Sigmoid colon (tissue), 7 donors: ENCODE measurements around the gene ZNF408. TPM values are rescaled to one million over a fixed set of nuclear protein-coding genes. Genes with fewer than 3 reads are reported as not detected.

Experiments used
- DNase-seq: peaks from one replicate; pipeline ENCODE4 v3.0.0-alpha.2; 2019
- H3K27ac ChIP-seq, 4 donors: fragments of 200-600 bp; sonication (generic); one replicate each; pipeline ENCODE4 v1.5.1; 2016 to 2019; ENCODE audit warnings: mild to moderate bottlenecking in 1 of 4
- H3K27me3 ChIP-seq, 3 donors: fragments of 200-600 bp; sonication (generic); one replicate each; pipeline ENCODE4 v1.5.1; 2019; ENCODE audit warnings: mild to moderate bottlenecking in 1 of 3
- H3K36me3 ChIP-seq, 4 donors: fragments of 200-600 bp; sonication (generic); one replicate each; pipeline ENCODE4 v1.5.1; 2016 to 2019
- H3K4me1 ChIP-seq, 4 donors: fragments of 200-600 bp; sonication (generic); one replicate each; pipeline ENCODE4 v1.5.1; 2017 to 2019
- H3K4me3 ChIP-seq, 4 donors: fragments of 200-600 bp; sonication (generic); one replicate each; pipeline ENCODE4 v1.5.1; 2017 to 2019; ENCODE audit warnings: mild to moderate bottlenecking in 2 of 4, moderate library complexity in 1 of 4
- H3K9me3 ChIP-seq, 4 donors: fragments of 200-600 bp in 3 of 4; sonication (generic) in 3 of 4; one replicate each; pipeline versions ENCODE4 v1.5.1 to v1.6.1; 2013 to 2019
- EP300 ChIP-seq, 4 donors: sonication (generic); formaldehyde crosslinking; IDR thresholded peaks; one replicate each; pipeline ENCODE4 v1.6.1; 2017; ENCODE audit warnings: antibody characterized with exemption in 4 of 4
- POLR2A ChIP-seq, 2 donors: fragments of 450-650 bp; IDR thresholded peaks; one replicate each; pipeline ENCODE4 v1.6.1; 2016; ENCODE audit warnings: antibody characterized with exemption in 2 of 2, mild to moderate bottlenecking in 2 of 2, moderate library complexity in 2 of 2
- POLR2AphosphoS5 ChIP-seq, 4 donors: sonication (generic); formaldehyde crosslinking; IDR thresholded peaks; one replicate each; pipeline ENCODE4 v1.6.1; 2017; ENCODE audit warnings: antibody characterized with exemption in 4 of 4
- WGBS, 2 donors: extraction: QIAGEN DNeasy Blood & Tissue Kit; methylation state at CpG; one replicate each; pipeline ENCODE4 v1.1.7; 2013; 5-methylcytosine and 5-hydroxymethylcytosine counted together
- intact Hi-C: fragments of 100-400 bp; cut with DNase I; formaldehyde crosslinking; loops from one replicate; pipeline ENCODE4 v1.15.1; 2023
- polyA plus RNA-seq, 3 donors: library from polyadenylated mRNA; stranded (reverse); fragments of 200-250 nt; gene quantifications; one replicate each; pipeline ENCODE4 v1.2.3, GENCODE V29; 2013
- total RNA-seq, 4 donors: library from RNA; depleted of rRNA; stranded (reverse); fragments of >200 nt; gene quantifications; one replicate each; pipeline ENCODE4 v1.1.0, GENCODE V29; 2016
- TF ChIP-seq, protein P1 (sequence below), 4 experiments: fragments of 450-650 bp in 3 of 4; fragments of 200-600 bp in 1 of 4; IDR thresholded peaks; one replicate each; pipeline ENCODE4 v1.5.1; 2016 to 2019; ENCODE audit warnings: antibody characterized with exemption in 4 of 4, mild to moderate bottlenecking in 3 of 4, moderate library complexity in 2 of 4
- donor health status: healthy with polysubstance abuse.
- donor health status: Bipolar disorder and iron deficiency.
- donor health status: healthy.

Gene ZNF408
- total and polyA plus RNA-seq, 7 donors: 4.3 to 12.8 (median 8.4) TPM

DNA sequence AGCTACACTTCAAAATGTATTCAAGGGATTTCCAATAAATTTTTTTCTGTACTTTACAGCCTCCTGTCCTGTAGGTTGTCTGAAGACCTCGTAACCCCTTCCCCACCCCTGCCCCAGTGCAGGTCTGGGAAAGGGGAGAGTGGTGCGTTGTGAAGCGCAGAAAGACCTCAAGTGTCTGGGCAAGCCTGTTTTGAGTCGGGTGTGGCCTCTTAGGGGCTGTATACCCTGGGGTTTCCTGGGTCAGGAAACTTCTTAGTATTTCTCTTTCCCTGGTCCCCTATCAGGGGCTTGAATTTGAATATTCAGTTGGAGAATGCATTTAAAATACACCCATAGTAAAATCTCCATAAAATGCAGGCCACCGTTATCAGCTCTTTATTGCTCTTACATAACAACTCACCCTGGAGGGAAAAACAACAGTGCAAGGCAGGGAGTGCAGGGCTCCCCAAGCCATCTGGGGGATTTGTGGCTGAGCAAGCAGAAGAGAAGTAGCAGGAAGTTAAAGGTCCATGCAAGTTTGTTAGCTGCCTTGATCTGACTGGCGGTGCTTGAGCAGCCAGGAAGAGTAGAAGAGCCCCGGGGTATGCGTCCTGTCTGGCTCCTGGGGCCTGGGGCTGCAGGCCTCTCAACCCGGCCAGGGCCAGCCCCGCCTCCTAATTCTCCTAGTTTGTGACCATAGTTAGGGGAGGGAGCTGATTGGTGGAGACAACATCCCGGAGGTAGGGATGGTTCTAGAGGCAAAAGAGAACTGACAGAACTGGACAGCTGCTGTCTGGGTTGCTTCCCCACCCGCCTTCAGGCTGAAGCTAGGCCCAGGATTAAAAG, 26.2 kb upstream of the ZNF408 start:
- peaks cover 0 to 30% (median 26%) of the 10 kb centered on the region in 4 donors for H3K4me1 ChIP-seq
- H3K4me3 ChIP-seq: no peak overlapping the region
- WGBS, 2 donors: 10 to 34% methylated on average over 12 of the region's 12 CpGs
- peak; percentile 40 for DNase-seq
- intact Hi-C loops: no loop called here
- peak overlapping the region; percentile 69 to 80 (median 74) for H3K27ac ChIP-seq
- no peak for TF ChIP-seq EP300 (IDR thresholded peaks at IDR 0.05)
- TF ChIP-seq POLR2A (IDR thresholded peaks at IDR 0.05): no peak
- TF ChIP-seq, protein P1, sequence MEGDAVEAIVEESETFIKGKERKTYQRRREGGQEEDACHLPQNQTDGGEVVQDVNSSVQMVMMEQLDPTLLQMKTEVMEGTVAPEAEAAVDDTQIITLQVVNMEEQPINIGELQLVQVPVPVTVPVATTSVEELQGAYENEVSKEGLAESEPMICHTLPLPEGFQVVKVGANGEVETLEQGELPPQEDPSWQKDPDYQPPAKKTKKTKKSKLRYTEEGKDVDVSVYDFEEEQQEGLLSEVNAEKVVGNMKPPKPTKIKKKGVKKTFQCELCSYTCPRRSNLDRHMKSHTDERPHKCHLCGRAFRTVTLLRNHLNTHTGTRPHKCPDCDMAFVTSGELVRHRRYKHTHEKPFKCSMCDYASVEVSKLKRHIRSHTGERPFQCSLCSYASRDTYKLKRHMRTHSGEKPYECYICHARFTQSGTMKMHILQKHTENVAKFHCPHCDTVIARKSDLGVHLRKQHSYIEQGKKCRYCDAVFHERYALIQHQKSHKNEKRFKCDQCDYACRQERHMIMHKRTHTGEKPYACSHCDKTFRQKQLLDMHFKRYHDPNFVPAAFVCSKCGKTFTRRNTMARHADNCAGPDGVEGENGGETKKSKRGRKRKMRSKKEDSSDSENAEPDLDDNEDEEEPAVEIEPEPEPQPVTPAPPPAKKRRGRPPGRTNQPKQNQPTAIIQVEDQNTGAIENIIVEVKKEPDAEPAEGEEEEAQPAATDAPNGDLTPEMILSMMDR (IDR thresholded peaks at IDR 0.05): no peak
- TF ChIP-seq POLR2AphosphoS5 (IDR thresholded peaks at IDR 0.05): no peak
- H3K9me3 ChIP-seq: no peaks in the 10 kb centered on the region
- H3K27me3 ChIP-seq: no peaks in the 10 kb centered on the region
- H3K36me3 ChIP-seq: peaks cover 31 to 75% (median 45%) of the 10 kb centered on the region in 4 donors

DNA sequence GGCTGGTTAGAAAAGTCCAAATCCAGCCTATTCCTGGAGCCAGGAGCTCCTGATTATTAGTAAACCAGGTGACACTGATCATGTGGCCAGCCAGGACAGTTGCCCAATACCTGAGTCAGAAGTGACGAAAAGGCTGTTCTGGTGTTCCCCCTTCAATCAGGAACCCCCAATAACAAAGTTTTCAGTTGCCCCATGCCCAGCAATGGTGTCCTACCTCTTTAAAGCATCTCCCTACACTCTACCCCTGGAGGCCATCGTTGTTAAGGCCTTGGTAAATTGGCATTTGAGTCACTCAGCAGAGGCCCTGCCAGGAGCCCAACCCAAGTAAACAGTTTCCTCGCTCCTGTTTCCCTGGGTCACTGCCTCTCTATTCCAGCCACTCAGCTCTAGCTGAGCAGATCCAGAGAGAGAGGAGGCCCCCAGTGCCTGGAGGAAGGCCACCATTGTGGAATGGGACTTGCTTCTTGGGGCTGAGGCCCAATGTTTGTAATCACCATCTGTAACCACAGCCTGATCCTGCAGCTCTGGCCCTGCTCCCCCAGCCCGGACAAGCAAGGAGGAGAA, 25.5 kb upstream of the ZNF408 start:
- WGBS, 2 donors: 13 to 47% methylated on average over 4 of the region's 4 CpGs
- peaks cover 0 to 30% (median 26%) of the 10 kb centered on the region in 4 donors for H3K4me1 ChIP-seq
- peak; percentile 90 for DNase-seq
- intact Hi-C loops: no loop called here
- peak overlapping the region; percentile 69 to 80 (median 74) for H3K27ac ChIP-seq
- no peak overlapping the region for H3K4me3 ChIP-seq
- peaks cover 35 to 75% (median 45%) of the 10 kb centered on the region in 4 donors for H3K36me3 ChIP-seq
- no peaks in the 10 kb centered on the region for H3K27me3 ChIP-seq
- peak in 3 of 4 donors; percentile 32 to 66 (median 41) for TF ChIP-seq POLR2AphosphoS5 (IDR thresholded peaks at IDR 0.05)
- TF ChIP-seq, protein P1 (IDR thresholded peaks at IDR 0.05): peak in 1 of 4 experiments; percentile 11
- TF ChIP-seq EP300 (IDR thresholded peaks at IDR 0.05): peak in 1 of 4 donors; percentile 53
- no peak for TF ChIP-seq POLR2A (IDR thresholded peaks at IDR 0.05)
- no peaks in the 10 kb centered on the region for H3K9me3 ChIP-seq

DNA sequence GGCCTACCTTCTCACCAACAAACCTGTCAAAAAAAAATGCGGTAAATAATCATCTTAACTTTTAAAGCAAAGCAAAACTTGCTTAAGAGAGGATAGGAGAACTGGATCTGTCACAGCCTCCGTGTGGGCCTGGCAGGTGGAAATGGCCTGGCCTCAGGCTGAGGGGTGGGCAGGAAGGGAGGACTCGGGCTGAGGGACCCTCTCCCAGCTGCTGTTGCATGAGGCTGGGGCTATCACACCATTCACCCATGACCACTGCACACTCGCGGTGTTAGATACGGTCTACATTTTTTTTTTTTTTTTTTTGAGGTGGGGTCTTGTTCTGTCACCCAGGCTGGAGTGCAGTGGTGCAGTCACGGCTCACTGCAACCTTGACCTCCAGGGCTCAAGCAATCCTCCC, 24.9 kb upstream of the ZNF408 start:
- Histone ChIP-seq H3K4me1 (peaks cover 0 to 30% (median 26%) of the 10 kb centered on the region in 4 donors), H3K27ac (peak overlapping the region; percentile 69 to 80 (median 74)), H3K27me3 (no peaks in the 10 kb centered on the region), H3K9me3 (no peaks in the 10 kb centered on the region), H3K36me3 (peaks cover 35 to 75% (median 45%) of the 10 kb centered on the region in 4 donors), H3K4me3 (no peak overlapping the region)
- no peak for DNase-seq
- 83 to 89% methylated on average over 7 of the region's 7 CpGs for WGBS, 2 donors
- intact Hi-C loops: no loop called here
- no peak for TF ChIP-seq POLR2A (IDR thresholded peaks at IDR 0.05)
- TF ChIP-seq POLR2AphosphoS5 (IDR thresholded peaks at IDR 0.05): no peak

DNA sequence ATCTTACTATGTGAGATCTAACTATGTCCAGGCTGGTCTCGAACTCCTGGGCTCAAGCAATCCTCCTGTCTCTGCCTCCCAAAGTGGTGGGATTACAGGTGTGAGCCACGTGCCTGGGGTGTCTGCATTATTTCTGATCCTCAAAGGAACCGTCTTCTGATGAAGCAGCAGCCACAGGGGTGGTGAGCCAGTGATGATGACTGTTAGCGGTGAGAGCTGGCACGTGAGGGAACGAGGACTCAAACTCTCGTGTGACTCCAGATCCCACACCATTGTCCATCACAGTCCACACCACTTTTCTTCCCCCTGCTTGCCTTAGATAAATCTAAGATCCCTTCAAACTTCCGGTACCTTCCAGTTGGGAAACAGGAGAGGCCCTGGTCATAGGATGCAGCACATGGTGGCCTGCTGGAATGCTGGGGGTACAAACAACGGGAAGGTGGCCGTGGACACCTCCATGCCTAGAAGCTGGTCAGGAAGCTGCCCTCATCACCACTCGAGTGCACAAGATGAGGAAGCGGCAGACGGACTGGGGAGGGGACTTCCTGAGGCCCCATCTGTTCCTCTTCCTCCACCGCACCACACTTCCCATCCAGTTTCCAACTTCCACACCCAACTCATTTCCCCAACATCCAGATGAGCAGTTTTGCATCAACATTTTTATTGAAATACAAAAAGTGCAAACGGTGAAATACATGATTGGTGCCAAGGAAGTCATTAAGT, 24.2 kb upstream of the ZNF408 start:
- WGBS, 2 donors: 81 to 86% methylated on average over 15 of the region's 15 CpGs
- Histone ChIP-seq H3K4me3 (no peak overlapping the region), H3K27ac (peak overlapping the region; percentile 69 to 80 (median 74)), H3K4me1 (peaks cover 0 to 30% (median 26%) of the 10 kb centered on the region in 4 donors), H3K9me3 (no peaks in the 10 kb centered on the region), H3K27me3 (no peaks in the 10 kb centered on the region), H3K36me3 (peaks cover 36 to 75% (median 49%) of the 10 kb centered on the region in 4 donors)
- intact Hi-C loops: no loop called here
- DNase-seq: no peak
- TF ChIP-seq POLR2A (IDR thresholded peaks at IDR 0.05) (no peak), EP300 (IDR thresholded peaks at IDR 0.05) (no peak), POLR2AphosphoS5 (IDR thresholded peaks at IDR 0.05) (no peak)
- TF ChIP-seq, protein P1 (IDR thresholded peaks at IDR 0.05): no peak
